ACHN (cell line): ENCODE data around the gene HDLBP.
"Not testable (repeated sequence)": the region's sequence is repeated elsewhere in the genome, so short reads cannot be mapped to it uniquely, and the experiment has no call there.

Source experiments
- DNase-seq: peaks from one replicate; pipeline ENCODE4 v3.0.0-alpha.2; 2015
- in situ Hi-C: cut with HindIII; loops from 2 replicates; pipeline ENCODE4 v1.10.0; 2017; ENCODE audit warnings: low sequenced_read_pairs, low pct_ligation_motif_present, low pct_unique_long_range_greater_than_20kb

HDLBP gene

DNA sequence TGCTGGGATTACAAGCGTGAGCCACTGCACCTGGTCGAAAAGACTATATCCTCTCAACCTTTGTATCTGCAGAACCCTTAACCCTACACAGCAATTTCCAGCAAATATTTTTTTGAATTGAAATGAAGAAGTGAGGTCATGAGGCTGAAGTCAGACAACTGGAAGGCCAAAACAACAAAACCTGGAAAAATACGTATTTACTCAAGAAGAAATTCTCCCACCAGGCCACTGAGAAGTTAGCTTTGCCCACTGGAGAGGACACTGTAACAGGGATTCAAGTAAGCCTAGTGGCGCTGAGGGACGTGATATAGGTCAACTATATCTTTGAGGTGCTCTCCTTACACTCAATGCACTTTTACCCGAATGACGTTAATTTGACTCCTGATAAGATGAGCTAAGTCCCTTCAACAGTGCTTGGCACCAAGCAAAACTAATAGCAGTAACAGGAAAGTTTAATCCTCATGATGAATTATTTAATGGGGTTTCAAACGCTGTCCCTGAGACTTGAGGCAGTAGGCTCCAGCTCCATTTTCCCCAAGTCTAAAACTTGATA, 1.9 kb downstream of the HDLBP start:
- in situ Hi-C loops: no loop called here
- DNase-seq: no peak

DNA sequence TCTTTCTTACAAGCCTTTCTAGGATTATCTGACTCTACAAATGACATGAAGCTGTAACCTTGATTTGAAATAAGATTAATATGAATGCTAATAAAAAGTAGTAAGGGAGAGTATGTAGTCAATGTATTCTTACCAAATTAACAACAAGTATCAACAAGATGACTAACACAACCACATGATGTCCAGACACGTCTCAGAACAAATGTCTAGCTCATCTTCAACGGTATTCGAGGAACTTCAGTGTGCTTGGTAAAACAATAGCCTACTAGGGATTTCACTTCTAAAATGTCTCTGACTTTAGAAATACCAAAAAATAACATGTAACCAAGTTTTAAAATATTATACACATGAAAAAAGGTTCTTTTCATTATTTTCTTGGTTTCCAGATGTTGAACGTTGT, 3.4 kb downstream of the HDLBP start:
- in situ Hi-C loops: no loop called here
- DNase-seq: no peak

DNA sequence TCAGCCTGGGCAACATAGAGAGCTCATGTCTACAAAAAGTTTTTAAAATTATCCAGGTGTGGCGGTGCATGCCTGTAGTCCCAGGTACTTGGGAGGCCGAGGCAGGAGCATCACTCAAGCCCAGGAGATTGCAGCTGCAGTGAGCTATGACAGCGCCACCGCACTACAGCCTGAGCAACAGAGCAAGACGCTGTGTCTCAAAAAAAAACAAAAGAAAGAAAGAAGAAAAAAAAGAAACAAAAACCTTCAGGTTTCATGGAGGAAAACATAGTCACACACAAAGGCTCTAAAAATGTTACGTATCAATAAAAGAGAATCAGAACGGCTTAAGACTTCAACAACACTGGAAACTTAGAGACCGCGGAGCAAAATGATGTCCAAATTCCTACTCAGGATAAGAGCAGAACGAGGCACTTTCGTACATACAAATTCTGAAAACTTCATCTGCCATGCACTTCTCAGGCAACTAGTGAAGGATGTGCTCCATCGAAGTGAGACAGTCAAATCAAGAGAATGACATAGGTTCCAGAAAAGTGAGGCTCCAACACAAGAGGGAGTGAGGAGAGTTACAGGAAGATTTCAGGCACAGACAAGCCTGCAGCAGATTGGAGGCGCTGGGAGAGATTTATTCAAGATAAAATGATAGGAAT, 4.4 kb downstream of the HDLBP start:
- DNase-seq: peak; percentile 24

DNA sequence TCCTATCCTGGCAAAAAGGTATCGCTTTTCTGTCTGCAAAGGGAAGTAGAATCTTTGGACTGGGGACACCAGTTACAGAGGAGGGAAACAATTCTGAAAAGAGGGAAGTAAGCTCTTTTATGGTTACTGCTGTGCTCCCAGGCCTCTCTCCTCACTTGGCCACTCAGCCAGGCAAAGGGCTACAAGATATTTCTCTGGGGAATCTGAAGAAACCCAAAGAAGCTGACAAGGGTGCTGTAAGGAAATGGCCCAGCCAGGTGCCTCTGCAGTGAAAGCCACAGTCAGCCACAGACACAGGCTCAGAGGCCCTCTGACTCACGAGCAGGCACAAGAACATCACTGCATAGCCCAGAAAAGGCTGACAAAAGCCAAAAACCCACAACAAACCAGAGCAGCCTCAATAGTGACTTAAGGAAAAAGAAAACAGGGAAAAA, 5.8 kb downstream of the HDLBP start:
- DNase-seq: peak; percentile 42
- in situ Hi-C loops: no loop called here

More for the DNA sequence above, 4.4 kb downstream of the HDLBP start:
- in situ Hi-C loops: no loop called here

DNA sequence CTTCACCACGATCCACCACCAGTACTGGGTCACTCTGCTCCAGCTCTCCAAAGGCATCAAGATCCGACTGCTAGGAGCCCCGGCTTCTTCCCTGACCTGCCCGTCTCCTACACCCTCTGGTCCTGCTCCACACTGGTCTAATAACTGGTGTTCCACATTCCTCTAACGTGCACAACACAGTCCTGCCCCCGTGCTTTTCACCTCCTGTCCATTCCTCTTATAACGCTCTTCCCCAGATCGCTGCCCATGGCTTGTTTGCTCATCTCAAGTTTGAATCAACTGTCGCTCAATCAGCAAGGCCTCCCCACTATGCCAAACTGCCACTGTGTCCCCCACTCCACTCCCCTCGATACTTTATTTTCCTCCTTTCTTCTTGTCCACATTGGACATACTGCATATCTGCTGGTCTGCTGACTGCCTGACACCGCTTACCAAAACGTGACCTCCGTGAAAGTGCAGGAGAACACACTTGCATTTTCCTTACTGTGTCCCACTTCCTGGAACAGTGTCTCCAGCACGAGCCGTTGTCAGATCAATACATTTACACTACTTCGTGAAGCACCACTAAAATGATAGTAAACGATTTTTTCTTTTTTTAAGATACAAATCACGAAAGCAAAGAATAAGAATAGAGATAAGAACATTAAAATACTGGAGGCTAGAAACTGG, 6.5 kb downstream of the HDLBP start:
- no peak for DNase-seq
- in situ Hi-C loops: no loop called here

DNA sequence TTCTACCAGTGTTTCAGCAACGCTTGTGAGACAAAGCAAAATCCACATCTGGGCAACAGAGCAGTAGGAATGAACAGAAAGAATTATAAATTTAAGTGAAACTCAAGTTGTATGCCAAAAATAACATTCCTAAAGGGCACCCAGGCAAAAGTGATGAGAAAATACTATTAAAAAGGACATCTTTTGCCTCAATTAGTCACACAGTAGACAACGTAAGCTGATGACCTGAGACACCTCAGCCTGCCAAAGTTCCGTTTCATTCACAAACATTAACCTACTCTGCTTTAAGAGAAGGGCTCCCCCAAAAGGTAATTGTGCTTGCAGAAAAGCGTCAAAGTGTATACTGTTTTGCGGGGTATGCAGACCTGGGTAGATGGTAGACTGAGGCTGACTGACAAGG, 7.2 kb downstream of the HDLBP start:
- in situ Hi-C loops: no loop called here

DNA sequence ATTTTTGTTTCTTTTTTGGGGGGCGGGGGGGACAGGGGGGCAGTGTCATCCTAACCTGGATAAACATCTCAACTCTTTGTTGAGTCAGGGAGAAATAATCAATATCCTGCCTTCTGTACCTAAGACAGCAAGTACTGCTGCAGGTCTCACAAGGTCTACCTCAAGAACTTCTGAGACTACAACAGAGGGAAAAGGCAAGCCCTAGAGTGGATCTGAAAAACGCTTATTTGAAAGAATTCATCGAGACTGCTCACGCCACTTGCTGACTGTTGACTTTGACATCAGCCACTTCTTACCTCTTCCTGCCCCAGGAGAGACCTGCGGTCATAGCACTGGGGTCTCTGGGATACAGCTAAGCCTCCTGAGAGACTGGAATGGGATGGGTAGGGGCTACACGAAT, 8.4 kb downstream of the HDLBP start:
- DNase-seq: no peak
- in situ Hi-C loops: no loop called here

More for the DNA sequence above, 7.2 kb downstream of the HDLBP start:
- DNase-seq: no peak

DNA sequence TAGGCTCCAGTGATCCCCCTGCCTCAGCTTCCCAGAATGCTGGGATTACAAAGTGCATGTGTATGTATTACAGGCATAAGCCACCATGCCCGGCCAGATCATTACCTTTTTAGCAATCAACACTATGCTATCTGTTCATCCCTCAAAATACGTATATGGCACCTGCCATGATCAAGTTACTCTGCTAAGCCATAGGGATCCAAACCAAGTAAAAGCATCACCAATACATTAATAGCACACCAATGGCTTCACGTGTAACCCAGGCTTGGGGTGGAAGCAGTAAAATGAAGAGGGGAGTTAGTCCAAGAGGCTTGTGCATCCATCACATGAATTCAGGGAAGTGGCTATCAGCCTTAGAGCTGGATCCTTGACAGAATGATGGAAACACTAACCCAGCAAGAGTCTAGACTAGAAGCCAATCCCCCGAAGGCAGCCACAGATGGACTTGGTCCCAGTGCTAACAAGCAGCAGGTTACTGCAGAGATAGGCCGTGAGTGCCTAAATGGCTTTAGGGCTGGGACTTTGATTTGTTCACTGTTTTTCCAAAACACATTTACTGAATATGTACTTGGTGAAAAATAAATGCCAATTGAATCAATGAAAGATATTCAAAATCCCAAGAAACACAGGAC, 11.3 kb downstream of the HDLBP start:
- in situ Hi-C loops: no loop called here
- no peak for DNase-seq

DNA sequence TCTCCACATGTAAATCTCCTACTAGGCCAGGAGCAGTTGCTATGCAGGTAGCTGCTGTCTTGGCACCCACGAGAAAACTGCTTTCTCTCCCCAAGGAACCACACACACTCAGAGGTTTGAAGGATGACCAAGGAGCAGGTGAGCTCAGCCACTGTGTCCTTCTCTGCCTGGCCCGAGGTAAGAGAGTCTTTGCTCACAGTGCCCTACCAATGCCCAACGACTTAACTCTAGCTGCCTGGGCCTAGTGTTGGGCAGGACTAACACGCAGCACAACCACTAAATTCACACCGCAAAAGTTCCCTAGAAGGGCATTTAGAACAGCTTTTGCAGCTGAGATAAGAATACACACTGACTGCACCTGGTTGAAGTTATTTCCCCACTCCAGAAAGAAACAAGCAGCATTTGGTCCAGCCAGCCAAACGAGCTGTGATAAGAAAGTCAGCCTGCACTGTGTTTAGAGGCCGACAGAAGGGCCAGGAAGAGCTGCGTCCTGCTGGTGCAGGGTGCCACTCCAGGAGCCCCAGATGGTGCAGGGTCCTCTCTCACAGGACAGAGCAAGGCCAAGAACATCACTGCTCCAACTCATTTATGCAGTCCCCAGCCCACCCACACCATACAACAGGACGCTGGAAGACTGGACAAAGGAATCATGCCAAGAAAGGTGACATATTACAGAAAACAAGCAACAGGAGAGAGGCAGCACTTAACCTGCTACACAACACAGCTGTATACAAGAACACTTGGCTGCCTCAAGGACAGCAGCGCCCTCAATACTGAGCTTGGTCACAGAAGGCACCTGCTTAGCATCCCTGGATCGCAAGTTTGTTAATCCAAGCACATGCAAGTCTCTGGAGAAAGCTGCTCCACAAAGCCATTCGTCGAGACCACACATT, 12.5 kb downstream of the HDLBP start:
- in situ Hi-C loops: no loop called here
- DNase-seq: no peak

DNA sequence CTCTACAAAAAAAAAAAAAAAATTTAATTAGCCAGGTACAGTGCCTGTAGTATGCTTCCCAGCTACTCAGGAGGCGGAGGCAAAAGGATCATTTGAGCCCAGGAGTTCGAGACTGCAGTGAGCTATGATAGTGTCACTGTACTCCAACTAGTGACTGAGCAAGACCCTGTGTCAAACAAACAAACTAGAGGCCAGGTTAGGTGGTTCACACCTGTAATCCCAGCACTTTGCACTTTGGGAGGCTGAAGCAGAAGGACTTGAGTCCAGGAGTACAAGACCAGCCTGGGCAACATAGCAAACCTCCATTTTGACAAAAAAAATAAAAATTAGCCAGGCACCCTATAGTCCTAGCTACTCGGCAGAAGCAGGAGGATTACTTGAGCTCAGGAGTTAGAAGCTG, 13.4 kb downstream of the HDLBP start:
- DNase-seq: no peak
- in situ Hi-C loops: no loop called here

DNA sequence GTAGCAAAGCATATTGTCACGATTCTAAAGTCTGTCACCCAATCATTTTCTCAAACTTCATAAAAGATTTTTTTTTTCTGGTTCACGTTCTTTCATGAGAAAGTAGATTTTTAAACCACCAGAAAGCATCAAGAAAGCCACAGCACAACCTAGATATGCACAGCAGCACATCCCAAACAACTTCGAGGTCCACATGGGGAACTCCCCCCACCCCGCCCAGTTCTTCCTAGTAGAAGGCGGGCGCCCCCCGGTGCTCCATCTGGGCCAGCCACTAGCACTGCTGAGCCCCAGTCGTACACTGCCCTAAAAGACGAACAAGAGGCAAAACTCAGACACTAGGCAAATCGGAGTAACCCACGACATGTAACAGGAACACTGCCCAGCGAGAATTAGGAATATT, 15.5 kb downstream of the HDLBP start:
- in situ Hi-C loops: no loop called here
- no peak for DNase-seq

DNA sequence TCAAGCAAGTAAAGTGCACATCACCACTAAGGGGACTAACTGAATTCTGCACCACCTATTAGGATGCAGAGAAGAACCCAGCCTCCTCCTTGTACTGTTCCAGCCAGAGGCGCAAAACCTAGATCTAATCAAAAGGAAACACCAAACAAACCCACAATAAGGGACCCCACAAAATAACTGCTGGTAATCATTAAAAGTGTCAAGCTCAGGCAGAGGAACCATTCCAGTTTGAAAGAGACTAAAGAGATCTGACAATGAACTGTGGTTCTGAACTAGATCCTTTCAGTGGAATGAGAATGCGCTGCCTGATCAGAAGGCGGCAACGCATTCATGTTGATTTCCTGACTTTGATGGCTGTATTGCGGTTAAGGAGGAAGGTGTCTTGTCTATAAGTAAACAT, 16.8 kb downstream of the HDLBP start:
- no peak for DNase-seq
- in situ Hi-C loops: no loop called here

DNA sequence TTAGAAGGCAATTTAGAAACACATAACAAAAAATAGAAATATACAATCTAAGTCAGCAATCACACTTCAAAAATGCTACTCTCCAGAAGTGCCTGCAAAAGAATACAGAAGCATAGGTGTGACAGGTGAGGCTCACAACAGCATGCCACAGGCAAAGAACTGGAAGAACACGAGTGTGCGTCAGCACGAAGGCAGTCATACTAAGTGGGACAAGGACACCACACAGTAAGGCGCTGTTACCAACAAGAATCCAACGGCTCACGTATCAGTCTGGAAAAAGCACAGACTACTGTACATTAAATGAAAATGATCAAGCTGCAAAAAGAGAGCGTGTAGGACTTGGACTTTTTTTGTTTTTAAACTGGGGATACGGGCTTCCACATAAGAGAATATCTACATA, 18.7 kb downstream of the HDLBP start:
- in situ Hi-C loops: no loop called here
- no peak for DNase-seq

DNA sequence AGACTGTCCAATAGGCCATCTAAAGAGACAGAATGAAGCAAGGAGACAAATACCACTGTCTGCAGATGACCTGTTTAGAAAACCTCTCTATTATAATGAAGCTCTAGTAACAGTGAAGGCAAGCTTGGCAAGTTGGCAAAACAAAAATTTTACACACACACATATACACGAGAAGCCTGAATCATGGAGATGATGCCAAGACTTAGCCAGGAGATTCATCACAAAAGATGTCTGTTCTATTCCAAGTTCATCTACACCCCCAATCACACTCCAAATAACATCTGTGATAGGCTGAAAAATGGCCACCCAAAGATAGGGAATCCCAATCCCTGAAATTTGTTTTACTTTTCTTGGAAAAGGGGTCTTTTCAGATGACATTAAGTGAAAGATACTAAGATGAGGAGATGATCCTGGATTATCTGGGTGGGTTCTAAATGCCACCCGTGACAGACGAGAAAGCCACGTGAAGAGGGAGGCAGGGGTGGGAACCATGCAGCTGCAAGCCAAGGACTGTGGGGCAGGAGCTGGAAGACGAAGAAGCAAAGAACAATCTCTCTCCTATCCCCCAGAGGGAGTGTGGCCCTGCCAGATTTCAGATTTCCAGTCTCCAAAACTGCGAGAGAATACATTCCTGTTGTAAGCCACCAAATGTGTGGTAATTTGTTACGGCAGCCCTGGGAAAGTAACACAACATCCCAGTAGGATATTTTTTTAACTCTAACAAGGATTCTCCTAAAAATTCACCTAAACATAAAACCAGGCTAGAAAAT, 20.0 kb downstream of the HDLBP start:
- in situ Hi-C loops: no loop called here
- no peak for DNase-seq

DNA sequence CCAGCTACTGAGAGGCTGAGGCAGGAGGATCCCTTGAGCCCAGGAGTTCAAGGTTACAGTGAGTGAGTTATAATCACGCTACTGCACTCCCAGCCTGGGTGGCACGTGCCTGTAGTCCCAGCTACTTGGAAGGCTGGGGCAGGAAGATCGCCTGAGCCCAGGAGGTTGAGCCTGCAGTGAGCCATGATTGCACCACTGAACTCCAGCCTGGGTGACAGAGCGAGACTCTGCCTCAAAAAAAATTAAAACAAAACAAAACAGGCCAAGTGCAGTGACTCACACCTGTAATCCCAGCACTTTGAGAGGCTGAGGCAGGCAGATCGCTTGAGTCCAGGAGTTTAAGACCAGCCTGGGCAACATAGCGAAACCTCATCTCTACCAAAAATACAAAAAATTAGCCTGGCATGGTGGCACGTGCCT, 22.1 kb downstream of the HDLBP start:
- in situ Hi-C loops: not testable (repeated sequence)
- DNase-seq: peak; percentile 65

DNA sequence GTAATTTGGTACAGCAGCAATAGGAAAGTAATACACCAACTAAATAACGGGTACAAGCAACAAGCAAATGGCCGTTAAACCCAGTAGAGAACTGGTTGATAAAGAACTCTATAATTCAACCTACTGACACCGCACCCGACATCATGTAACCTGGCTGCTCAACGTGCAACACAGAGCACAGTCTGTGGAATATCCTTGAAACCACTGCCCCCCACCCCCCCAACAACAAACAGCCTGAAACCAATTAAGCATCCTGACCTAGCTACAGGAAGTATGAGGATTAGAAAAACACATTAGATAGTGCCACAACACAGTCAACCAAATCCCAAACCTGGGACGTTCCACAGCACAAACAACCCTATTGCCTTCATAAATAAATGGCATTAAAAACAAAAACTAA, 23.5 kb downstream of the HDLBP start:
- in situ Hi-C loops: no loop called here
- DNase-seq: no peak

DNA sequence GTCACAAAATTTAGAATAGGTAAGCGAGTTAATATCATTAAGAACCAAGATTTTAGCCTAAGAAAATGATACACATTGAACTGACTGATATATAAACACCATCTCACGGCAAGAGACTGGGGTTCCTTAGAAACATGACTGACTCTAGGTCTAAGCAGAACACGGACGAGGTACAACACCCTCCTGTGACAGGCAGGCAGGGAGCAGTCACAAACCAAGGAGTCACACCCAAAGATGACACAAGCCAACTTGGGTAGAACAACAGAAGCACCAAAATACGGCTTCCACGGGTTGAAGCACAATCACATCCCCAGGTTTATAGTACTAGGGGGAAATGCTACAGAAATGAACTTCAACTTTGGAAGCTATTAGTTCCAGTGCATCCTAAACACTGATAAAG, 24.3 kb downstream of the HDLBP start:
- DNase-seq: no peak
- in situ Hi-C loops: no loop called here

DNA sequence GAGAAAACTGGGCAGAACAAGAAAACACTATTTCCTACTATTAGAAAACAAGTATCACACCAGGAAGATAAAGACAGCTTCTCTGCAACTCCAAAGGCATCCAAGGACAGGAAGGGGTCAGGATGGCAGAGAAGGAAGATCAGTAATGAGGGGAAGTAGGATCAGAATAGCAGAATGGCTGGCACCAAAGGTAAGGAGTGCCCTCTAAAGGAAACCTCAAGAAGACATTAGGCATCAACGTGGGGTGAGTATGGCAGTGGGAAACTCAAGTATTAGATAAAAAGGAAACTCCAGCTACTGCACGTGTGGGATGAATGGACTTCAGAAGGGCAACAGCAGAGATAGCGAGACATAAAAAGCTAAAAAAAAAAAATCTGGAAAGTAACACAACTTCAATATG, 25.9 kb downstream of the HDLBP start:
- in situ Hi-C loops: no loop called here
- DNase-seq: no peak
